Activated T-cell treated with anti-CD3 and anti-CD28 coated beads, Interleukin-2, amount 50 U/mL, for 4 hours (primary cell): ENCODE results near the gene PPM1H. TPM values are rescaled to one million over a fixed set of nuclear protein-coding genes. Genes with fewer than 3 reads are reported as not detected.

Experiments used
- ATAC-seq, 2 donors: fragments of 200-7000 bp; cut with Tn5 transposase; one replicate each; pipeline ENCODE4 v1.10.0; 2021
- DNase-seq: peaks from one replicate; pipeline ENCODE4 v3.0.0-alpha.2; 2020
- H3K27me3 Mint-ChIP-seq: one replicate; pipeline ENCODE4 v1.8.0; 2021; ENCODE audit warnings: low read depth, mixed read lengths
- H3K36me3 Mint-ChIP-seq: one replicate; pipeline ENCODE4 v1.8.0; 2022; ENCODE audit warnings: mixed read lengths; ENCODE audit not compliant: insufficient read depth
- H3K4me1 Mint-ChIP-seq: one replicate; pipeline ENCODE4 v1.8.0; 2021; ENCODE audit warnings: low read depth, mixed read lengths
- H3K4me3 Mint-ChIP-seq: one replicate; pipeline ENCODE4 v1.8.0; 2021; ENCODE audit warnings: mild to moderate bottlenecking, moderate library complexity, mixed read lengths
- H3K9me3 Mint-ChIP-seq: one replicate; pipeline ENCODE4 v1.8.0; 2021; ENCODE audit warnings: mixed read lengths
- total RNA-seq, 3 donors: library from RNA; stranded (reverse); gene quantifications; one replicate each; pipeline ENCODE4 v1.2.1, GENCODE V29; 2021

PPM1H gene
- total RNA-seq, 3 donors from 2014 or later, result 0.03 to 0.25 (median 0.19) TPM

DNA sequence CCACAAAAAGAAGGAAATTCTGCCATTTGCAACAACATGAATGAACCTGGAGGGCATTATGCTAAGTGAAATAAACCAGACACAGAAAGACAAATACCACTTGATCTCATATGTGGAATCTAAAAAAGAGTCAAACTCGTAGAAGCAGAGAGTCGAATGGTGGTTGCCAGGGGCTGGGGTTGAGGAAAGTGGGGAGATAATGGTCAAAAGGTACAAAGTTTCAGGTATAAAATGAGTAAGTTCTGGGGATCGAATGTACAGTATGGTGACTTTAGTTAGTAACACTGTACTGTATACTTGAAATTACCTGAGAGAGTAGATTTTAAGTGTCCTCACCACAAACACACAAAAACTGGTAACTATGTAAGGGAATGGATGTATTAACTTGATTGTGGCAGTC lies 129.4 kb downstream of the PPM1H start:
- Mint-ChIP-seq H3K4me1 (peaks cover 2% of the 10 kb centered on the region), H3K4me3 (no peak overlapping the region), H3K9me3 (no peaks in the 10 kb centered on the region), H3K27me3 (no peaks in the 10 kb centered on the region), H3K36me3 (no peaks in the 10 kb centered on the region)
- no peak for DNase-seq
- ATAC-seq, result no peak

- Mint-ChIP-seq H3K9me3 (no peaks in the 10 kb centered on the region), H3K27me3 (no peaks in the 10 kb centered on the region), H3K36me3 (no peaks in the 10 kb centered on the region), H3K4me1 (peaks cover 2% of the 10 kb centered on the region), H3K4me3 (no peak overlapping the region)
- DNase-seq (no peak), ATAC-seq (no peak)
Observed at GRCh38 chr12:62803756-62804155, 131.2 kb downstream of the PPM1H start.

DNA sequence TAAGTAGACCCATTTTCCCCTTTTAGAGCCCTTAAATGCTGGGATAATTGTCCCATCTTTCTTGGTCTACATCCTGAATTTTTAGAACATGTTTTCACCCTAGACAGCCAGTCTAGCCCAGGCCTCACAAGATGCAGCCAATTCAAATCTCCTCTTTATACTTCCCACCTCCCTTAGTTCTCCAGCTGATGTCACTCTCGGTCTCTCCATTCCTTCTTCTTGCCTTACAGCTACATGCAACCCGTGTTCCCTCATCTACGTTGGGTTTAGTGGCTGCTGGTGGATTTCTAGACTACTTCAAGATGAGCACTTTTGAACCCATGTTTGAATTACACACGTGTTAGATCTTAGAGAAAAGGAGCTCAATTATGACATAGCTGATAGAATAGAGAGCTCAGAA lies 132.0 kb downstream of the PPM1H start:
- ATAC-seq (no peak), DNase-seq (no peak)
- Mint-ChIP-seq H3K4me3 (no peak overlapping the region), H3K4me1 (no peaks in the 10 kb centered on the region), H3K9me3 (no peaks in the 10 kb centered on the region), H3K36me3 (no peaks in the 10 kb centered on the region), H3K27me3 (no peaks in the 10 kb centered on the region)

- DNase-seq (no peak), ATAC-seq (no peak)
- Mint-ChIP-seq H3K4me3 (no peak overlapping the region), H3K36me3 (no peaks in the 10 kb centered on the region), H3K27me3 (no peaks in the 10 kb centered on the region), H3K4me1 (no peaks in the 10 kb centered on the region), H3K9me3 (no peaks in the 10 kb centered on the region)
Observed at GRCh38 chr12:62802321-62802720, 132.6 kb downstream of the PPM1H start.

- H3K4me3 Mint-ChIP-seq, result no peak overlapping the region
- no peaks in the 10 kb centered on the region for H3K4me1 Mint-ChIP-seq
- no peaks in the 10 kb centered on the region for H3K27me3 Mint-ChIP-seq
- ATAC-seq, result no peak
- H3K9me3 Mint-ChIP-seq, result no peaks in the 10 kb centered on the region
- no peaks in the 10 kb centered on the region for H3K36me3 Mint-ChIP-seq
- DNase-seq, result no peak
Observed at GRCh38 chr12:62801796-62802195, 133.2 kb downstream of the PPM1H start.

- DNase-seq, result no peak
- peaks cover 2% of the 10 kb centered on the region for H3K27me3 Mint-ChIP-seq
- no peaks in the 10 kb centered on the region for H3K9me3 Mint-ChIP-seq
- no peak for ATAC-seq
- H3K36me3 Mint-ChIP-seq, result no peaks in the 10 kb centered on the region
- H3K4me1 Mint-ChIP-seq, result no peaks in the 10 kb centered on the region
- H3K4me3 Mint-ChIP-seq, result no peak overlapping the region
Observed at GRCh38 chr12:62800707-62801400, 134.1 kb downstream of the PPM1H start.

- no peaks in the 10 kb centered on the region for H3K9me3 Mint-ChIP-seq
Observed at GRCh38 chr12:62799766-62800406, 135.1 kb downstream of the PPM1H start.

GRCh38 chr12:62799126-62799736 lies 135.7 kb downstream of the PPM1H start:
- Mint-ChIP-seq H3K9me3 (no peaks in the 10 kb centered on the region), H3K4me1 (no peaks in the 10 kb centered on the region), H3K27me3 (peaks cover 3% of the 10 kb centered on the region), H3K4me3 (no peak overlapping the region), H3K36me3 (no peaks in the 10 kb centered on the region)
- DNase-seq (peak; percentile 29), ATAC-seq (peak; percentile 77 to 78)

More at GRCh38 chr12:62799766-62800406, 135.1 kb downstream of the PPM1H start:
- Mint-ChIP-seq H3K36me3 (no peaks in the 10 kb centered on the region), H3K4me3 (no peak overlapping the region), H3K4me1 (no peaks in the 10 kb centered on the region), H3K27me3 (peaks cover 3% of the 10 kb centered on the region)
- DNase-seq, result no peak
- no peak for ATAC-seq

DNA sequence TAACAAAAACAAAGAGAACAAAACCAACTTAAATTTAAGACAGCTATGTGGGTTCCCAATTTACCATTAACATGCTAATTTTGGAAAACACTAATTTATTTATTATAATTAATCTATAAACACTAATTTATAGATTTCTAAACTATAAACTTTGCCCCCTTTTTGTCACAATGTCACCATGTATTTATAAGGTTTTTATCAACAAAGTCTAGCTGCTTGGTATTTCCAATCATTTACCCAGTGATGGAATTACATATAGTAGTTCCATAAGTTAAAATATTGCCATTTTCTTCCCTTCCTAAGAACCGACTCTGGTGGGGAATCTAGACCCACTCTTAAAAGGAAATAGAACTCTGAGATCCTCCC lies 140.7 kb downstream of the PPM1H start:
- H3K36me3 Mint-ChIP-seq, result no peaks in the 10 kb centered on the region
- H3K4me3 Mint-ChIP-seq, result no peak overlapping the region
- ATAC-seq, result no peak
- peaks cover 4% of the 10 kb centered on the region for H3K27me3 Mint-ChIP-seq
- no peaks in the 10 kb centered on the region for H3K9me3 Mint-ChIP-seq
- no peak for DNase-seq
- no peaks in the 10 kb centered on the region for H3K4me1 Mint-ChIP-seq

DNA sequence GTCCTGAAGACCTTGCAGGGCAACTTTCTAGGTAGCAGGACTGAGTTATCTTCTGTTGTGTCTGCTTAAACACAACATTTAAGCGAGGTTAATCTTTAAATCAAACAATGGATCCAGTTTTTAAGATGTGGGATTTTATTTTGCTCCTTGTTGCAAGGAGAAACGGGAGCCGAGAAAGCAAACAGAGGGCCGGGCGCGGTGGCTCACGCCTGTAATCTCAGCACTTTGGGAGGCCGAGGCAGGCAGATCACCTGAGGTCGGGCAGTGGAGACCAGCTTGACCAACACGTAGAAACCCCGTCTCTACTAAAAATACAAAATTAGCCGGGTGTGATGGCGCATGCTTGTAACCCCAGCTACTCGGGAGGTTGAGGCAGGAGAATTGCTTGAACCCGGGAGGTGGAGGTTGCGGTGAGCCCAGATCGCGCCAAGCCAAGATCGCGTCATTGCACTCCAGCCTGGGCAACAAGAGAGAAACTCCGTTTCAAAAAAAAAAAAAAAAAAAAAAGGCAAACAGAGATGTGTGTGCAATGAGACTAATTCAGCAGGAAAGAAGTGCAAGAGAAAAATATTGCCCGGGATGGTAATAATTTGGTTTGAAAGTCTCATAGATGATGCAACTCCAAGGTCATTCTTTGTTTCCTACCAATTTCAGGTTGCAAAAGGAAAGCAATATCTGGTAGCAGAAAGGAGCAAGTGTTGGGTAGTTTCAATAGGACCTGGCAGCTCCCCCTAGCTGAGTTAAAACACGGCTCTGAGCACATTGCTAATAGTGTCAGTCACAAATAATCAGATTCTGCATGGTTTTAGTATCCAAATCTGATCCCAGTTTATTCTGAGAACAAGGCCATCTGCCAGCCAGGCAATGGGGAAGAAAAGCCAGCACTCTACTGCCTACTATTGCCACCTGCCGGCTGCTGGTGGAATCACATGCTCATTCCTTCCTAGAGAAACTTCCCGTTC lies 141.4 kb downstream of the PPM1H start:
- Mint-ChIP-seq H3K4me3 (no peak overlapping the region), H3K27me3 (peaks cover 4% of the 10 kb centered on the region), H3K36me3 (no peaks in the 10 kb centered on the region), H3K9me3 (no peaks in the 10 kb centered on the region), H3K4me1 (no peaks in the 10 kb centered on the region)
- DNase-seq (peak; percentile 74), ATAC-seq (peak in 1 of 2 donors; percentile 67)

- Mint-ChIP-seq H3K27me3 (peaks cover 4% of the 10 kb centered on the region), H3K4me1 (no peaks in the 10 kb centered on the region), H3K4me3 (no peak overlapping the region), H3K9me3 (no peaks in the 10 kb centered on the region), H3K36me3 (no peaks in the 10 kb centered on the region)
- no peak for DNase-seq
- no peak for ATAC-seq
Observed at GRCh38 chr12:62792236-62792870, 142.6 kb downstream of the PPM1H start.

DNA sequence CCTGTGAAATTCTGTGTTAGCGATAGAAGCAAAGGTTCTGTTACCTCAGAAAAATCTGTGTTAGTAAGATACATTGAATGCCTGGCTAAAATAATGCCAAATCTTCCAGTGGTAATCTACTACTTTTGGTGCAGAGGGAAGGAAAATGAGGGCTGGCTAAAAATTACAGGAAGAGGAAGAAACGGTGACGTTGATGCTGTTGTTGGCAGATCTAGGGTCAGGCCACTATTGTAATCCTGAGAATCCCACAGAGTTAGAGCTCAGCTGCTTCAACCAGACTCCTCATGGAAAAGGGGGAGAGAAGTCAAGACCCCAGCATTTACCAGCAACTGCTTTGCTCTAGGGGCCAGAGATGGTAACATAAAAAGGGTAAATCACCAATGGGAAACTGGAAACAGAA lies 145.1 kb downstream of the PPM1H start:
- Mint-ChIP-seq H3K27me3 (peaks cover 2% of the 10 kb centered on the region), H3K4me1 (peaks cover 5% of the 10 kb centered on the region), H3K4me3 (no peak overlapping the region), H3K9me3 (no peaks in the 10 kb centered on the region), H3K36me3 (no peaks in the 10 kb centered on the region)
- no peak for ATAC-seq
- DNase-seq, result no peak

DNA sequence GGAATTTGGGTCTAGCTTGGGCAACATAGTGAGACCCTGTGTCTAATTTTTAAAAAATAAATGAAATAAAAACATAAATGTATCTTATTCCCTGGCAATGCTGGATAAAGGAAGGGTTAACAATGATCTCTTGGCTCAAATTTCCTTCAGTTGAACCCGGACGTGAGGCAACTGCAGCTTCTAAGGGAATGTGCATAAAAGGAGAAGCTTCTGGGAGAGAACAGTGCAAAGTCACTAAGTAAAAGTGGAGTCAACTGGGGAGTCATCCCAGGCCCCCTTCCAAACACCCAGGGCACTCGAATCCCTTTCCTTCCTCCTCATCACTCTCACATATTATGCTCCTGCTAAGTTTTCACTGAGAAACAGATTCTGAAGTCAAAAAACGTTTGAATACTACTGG lies 147.3 kb downstream of the PPM1H start:
- H3K36me3 Mint-ChIP-seq, result no peaks in the 10 kb centered on the region
- peaks cover 5% of the 10 kb centered on the region for H3K4me1 Mint-ChIP-seq
- no peaks in the 10 kb centered on the region for H3K9me3 Mint-ChIP-seq

GRCh38 chr12:62787023-62787422 lies 147.9 kb downstream of the PPM1H start:
- H3K9me3 Mint-ChIP-seq, result no peaks in the 10 kb centered on the region
- peaks cover 2% of the 10 kb centered on the region for H3K27me3 Mint-ChIP-seq
- ATAC-seq (no peak), DNase-seq (no peak)
- H3K36me3 Mint-ChIP-seq, result no peaks in the 10 kb centered on the region
- H3K4me3 Mint-ChIP-seq, result no peak overlapping the region
- peaks cover 5% of the 10 kb centered on the region for H3K4me1 Mint-ChIP-seq

More for the DNA sequence above, 147.3 kb downstream of the PPM1H start:
- DNase-seq (no peak), ATAC-seq (no peak)
- H3K27me3 Mint-ChIP-seq, result peaks cover 2% of the 10 kb centered on the region
- no peak overlapping the region for H3K4me3 Mint-ChIP-seq
